Sciatic nerve (tissue), 2 donors: Measurements from ENCODE around the gene AP1G1. TPM values are rescaled to one million over a fixed set of nuclear protein-coding genes. Genes with fewer than 3 reads are reported as not detected.
A peak's percentile ranks its signal among the peaks of the same experiment; 100 is the strongest.
"Not testable (repeated sequence)": the region's sequence is repeated elsewhere in the genome, so short reads cannot be mapped to it uniquely, and the experiment has no call there.

Source experiments
- ATAC-seq: fragments of 200-7000 bp; cut with Tn5 transposase; one replicate; pipeline ENCODE4 v1.9.1; 2020; ENCODE audit warnings: mild to moderate bottlenecking, moderate library complexity
- DNase-seq: peaks from one replicate; pipeline ENCODE4 v3.0.0-alpha.2; 2020; ENCODE audit warnings: low spot score
- intact Hi-C: fragments of 100-400 bp; cut with DNase I; formaldehyde crosslinking; loops from one replicate; pipeline ENCODE4 v1.14.2; 2022
- total RNA-seq: library from RNA; stranded (reverse); fragmentation: NEBNext Ultra II Directional; extraction: Animal tissue kit (Norgen Biotek cat#: 25700); gene quantifications from one replicate; pipeline ENCODE4 v1.2.1, GENCODE V29; 2021
- donor health status: DM: no; HTN: no; CAD: no.
- donor health status: DM: no; HTN: no; CAD: no.

Gene AP1G1
- total RNA-seq, 1 donor from 2014 or later: 92.1 TPM

DNA sequence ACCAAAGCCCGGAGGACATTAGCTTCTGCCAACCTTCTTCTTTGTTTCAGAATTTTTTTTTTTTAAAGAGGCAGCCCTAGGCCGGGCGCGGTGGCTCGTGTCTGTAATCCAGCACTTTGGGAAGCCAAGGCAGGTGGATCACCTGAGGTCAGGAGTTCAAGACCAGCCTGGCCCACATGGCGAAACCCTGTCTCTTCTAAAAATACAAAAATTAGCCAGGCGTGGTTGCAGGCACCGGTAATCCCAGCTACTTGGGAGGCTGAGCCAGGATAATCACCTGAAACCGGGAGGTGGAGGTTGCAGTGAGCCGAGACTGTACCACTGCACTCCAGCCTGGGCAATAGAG lies 8.5 kb upstream of the AP1G1 start:
- peak; percentile 16 for ATAC-seq
- intact Hi-C loops: loop anchor here (5.0 kb wide), 1 partner anchor 435 kb away; no protein-coding TSS in a partner anchor
- not testable (repeated sequence) for DNase-seq

DNA sequence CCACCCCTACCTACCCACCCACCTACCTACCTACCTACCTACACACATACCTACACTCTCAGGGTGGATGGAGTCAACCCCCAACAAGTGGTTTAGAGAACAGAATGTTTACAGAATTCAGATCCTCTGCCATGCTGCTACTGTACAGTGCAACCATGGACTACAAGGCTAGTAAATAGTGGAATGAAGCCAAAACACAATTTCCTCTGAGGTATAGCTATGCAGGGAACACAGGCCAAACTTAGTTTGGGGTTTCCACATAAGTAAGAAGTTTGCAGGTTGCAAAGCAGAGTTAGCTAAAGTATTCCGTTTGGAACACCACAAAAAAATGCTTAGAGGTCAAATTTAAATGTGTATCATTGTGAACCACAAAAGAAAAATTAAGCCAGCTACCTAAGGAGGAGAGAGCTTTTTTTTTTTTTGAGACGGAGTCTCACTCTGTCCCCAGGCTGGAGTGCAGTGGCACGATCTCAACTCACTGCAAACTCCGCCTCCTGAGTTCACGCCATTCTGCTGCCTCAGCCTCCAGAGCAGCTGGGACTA lies 2.7 kb upstream of the AP1G1 start:
- intact Hi-C loops: no loop called here
- DNase-seq (no peak), ATAC-seq (no peak)

DNA sequence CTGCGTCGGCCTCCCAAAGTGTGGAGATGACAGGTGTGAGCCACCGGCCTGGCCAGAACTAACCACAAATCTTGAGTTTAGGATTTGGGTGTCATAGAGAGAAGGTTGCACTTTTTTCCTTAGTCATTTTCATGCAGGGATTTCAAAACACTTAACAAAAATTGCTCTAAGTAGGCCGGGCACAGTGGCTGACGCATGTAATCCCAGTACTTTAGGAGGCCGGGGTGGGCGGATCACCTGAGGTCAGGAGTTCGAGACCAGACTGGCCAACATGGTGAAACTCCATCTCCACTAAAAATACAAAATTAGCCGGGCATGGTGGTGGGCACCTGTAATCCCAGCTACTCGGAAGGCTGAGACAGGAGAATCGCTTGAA lies 1.5 kb upstream of the AP1G1 start:
- ATAC-seq, intact Hi-C loops, DNase-seq: not testable (repeated sequence)

DNA sequence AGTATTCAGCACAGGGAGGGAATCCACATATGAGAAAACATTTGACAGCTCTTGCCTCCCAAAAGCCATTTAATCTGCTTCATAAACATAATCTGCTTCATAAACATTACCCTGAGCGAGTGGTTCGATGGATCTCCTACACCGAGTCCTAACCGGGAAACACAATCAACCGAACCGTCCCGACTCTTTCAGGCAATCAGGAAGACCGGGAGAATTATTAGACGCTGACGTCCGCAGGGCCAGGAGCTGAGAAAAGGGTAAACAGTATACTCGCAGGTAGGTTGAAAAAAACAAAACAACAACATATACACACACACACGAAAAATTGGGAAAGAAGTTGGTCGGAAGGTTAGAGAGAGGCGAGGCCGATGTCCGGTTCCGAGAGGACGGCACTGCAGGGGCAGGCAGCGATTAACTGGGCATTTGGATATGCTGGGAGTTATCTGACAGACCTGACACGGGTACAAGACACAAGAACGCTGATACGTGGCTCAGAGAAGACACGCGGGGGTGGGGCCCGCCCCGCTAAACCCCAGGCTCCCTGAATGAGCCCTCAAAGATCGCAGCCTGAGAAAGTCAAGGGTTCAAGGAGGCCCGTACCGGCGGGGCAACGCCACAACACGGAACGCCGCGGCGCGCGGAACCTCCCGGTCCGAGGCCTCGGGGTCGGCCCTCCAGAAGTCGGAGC lies 585 bp downstream of the AP1G1 start:
- ATAC-seq (no peak), DNase-seq (no peak)

DNA sequence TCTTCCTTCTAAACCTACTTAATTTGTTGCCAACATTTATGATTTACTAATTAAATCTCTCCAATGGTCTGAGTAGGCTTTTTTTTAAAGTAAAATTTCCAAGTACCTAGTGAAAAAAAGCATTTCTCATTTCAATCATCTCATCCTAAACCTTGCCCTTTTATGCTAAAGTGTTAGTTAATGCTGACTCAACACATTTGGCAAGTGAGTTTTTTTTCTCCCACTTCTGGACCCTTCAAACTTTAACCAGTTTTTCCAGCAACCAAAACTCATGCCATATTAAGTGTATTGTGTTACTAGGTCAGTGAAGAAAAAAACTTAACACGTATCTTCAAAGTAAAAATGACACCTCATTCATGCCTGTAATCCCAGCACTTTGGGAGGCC lies 5.3 kb downstream of the AP1G1 start:
- ATAC-seq (no peak), DNase-seq (no peak)
- intact Hi-C loops: no loop called here

More for the DNA sequence above, 585 bp downstream of the AP1G1 start:
- intact Hi-C loops: no loop called here

DNA sequence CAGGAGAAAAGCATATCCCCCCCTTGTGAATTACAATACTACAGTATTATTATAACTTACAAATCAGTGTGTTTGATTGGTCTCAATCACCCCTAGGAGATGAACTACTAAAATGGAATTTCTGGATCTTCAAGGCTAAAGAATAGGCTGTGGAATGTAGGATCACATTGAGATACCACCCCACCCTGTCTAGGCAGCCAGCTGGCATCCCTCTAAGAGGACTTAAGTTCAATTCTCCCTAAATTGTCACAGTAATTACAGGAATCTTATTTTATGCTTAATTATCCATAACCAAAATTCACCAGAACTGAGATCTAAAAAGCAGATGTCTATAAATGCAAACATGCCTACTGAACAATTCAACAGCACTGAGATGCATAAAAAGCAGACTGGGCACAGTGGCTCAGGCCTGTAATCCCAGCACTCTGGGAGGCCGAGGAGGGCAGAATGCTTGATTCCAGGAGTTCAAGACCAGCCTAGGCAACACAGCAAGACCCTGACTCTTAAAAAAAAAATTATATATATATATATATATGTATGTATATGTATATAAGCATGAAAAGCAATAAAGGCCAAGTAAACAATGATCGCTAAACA lies 12.0 kb downstream of the AP1G1 start:
- intact Hi-C loops: no loop called here
- no peak for DNase-seq
- ATAC-seq: no peak

DNA sequence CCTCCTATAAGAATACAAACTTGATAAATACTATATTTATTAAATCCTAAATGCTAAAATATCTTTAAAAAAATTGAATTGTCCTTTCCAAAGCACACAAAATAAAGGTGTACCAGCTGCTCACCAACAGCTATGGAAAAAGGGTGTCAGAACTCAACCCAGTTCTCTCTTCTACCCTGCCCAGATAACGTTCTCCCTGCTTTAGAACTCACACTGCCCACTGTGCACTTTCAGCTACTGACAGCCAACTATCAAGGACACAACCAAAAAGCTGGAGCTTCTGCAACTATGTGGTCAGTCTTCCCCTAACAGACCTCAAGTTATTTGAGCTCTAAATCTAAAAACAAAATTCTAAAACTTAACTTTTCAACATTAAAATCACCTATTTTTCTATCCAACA lies 13.7 kb downstream of the AP1G1 start:
- no peak for ATAC-seq
- no peak for DNase-seq
- intact Hi-C loops: no loop called here

DNA sequence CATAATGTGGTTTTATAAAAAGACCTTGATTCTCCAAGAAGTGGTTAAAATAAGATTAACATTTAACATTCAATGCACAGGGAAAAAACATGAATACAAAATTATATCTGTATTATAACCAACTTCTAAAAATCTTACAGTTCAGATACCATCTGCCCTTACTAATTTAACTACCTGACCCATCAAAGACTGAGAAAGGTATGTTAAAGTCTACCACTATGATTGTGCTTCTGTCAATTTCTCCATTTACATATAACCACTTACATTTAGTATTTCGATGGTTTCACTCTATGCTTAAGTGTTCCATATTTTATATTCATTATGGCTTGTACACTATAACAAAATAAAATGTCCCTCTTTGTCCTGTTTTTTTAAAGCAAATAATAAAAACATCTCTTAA lies 14.6 kb downstream of the AP1G1 start:
- DNase-seq: no peak
- no peak for ATAC-seq
- intact Hi-C loops: no loop called here

DNA sequence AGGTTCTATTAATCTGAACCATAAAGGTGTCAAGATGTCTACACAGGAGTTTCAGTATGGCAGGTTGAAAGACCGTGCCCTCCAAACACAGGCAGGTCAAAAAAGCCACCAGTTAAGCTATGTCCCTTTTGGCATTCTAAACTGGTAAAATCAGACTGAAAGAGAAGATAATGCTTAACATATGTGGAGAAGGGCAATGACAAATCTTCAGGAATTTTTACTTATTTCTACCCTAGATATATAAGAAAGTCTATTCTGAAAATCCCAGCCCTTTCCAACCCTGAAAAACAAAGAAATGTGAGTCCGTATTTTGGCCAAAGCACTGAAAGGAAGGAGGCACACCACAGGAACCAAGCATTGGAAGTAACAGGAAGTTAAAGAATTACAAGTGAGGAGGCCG lies 16.5 kb downstream of the AP1G1 start:
- ATAC-seq (no peak), DNase-seq (no peak)
- intact Hi-C loops: no loop called here

DNA sequence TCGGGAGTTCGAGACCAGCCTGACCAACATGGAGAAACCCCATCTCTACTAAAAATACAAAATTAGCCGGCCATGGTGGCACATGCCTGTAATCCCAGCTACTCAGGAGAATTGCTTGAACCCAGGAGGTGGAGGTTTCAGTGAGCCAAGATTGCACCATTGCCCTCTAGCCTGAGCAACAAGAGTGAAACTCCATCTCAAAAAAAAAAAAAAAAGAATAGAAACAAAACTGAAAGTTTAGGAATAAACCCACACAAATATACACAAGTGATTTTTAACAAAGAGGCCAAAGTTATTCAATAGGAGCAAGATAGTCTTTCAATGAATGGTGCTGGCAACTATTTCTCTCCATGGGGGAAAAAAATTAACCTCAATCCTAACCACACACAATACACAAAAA lies 18.3 kb downstream of the AP1G1 start:
- DNase-seq, intact Hi-C loops: not testable (repeated sequence)

DNA sequence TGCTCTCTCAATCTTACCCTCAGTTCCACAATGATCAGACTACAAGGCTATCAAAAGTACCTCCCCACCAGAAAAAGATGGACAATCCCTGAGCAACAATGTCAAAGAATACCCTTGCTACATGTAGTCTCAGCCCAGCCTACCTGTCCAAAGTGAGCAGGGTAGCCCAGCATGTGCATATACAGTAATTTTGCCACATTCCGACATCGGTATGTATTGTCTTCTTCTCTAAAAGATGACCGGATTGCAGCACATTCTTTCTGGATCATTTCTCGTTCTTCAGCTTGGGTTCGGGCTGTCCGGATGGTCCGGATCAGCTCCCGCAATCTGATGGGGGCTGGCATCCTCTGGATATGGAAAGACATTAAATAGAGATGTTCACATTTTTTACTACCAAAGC lies 19.5 kb downstream of the AP1G1 start:
- intact Hi-C loops: no loop called here
- ATAC-seq: no peak

More for the DNA sequence above, 18.3 kb downstream of the AP1G1 start:
- not testable (repeated sequence) for ATAC-seq

DNA sequence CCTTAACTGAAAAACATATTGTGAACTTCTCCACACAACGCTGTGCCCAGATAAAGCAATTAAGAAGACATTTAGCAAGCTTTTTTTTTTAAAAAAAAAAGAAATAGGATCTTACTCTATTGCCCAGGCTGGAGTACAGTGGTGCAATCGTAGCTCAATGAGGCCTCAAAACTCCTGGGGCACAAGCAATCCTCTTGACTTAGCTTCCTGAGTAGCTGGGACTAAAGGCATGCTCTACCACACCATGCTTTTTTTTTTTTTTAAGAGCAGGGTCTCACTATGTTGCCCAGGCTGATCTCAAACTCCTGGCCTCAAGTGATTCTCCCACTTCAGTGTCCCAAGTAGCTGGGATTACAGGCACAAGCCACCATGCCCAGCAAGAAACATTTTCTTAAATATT lies 20.1 kb downstream of the AP1G1 start:
- no peak for DNase-seq
- ATAC-seq: no peak
- intact Hi-C loops: no loop called here

More for the DNA sequence above, 19.5 kb downstream of the AP1G1 start:
- no peak for DNase-seq

DNA sequence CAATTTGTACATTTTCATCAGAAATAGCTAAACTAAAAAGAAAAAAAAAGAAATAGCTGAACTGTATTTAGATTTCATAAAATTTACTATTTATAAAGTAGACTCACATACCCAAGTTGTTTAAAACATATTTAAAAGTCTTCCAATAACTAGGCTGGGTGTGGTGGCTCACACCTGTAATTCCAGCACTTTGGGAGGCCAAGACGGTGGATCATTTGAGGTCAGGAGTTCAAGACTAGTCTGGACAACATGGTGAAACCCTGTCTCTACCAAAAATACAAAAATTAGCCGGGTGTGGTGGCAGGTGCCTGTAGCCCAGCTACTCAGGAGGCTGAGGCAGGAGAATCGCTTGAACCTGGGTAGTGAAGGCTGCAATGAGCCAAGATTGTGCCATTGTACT lies 23.5 kb downstream of the AP1G1 start:
- ATAC-seq, DNase-seq, intact Hi-C loops: not testable (repeated sequence)

DNA sequence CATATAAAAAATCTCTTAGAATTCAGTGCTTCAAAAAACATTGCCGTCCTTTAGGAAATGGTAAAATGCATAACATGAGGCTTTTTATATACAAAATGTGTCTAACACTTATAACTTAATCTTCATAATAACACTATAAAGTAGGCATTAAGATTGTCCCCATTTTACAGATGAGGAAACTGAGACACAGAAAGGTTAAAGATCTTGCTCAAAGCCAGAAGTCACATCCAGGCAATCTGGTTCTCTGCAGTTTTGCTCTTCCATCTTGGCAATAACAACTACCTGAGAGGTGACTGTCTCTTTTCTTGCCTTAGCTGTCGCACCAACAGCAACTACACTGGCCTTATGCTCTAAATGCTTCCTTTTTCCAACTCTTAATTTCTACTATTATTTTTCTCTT lies 24.5 kb downstream of the AP1G1 start:
- intact Hi-C loops: no loop called here
- ATAC-seq: no peak
- DNase-seq: no peak

DNA sequence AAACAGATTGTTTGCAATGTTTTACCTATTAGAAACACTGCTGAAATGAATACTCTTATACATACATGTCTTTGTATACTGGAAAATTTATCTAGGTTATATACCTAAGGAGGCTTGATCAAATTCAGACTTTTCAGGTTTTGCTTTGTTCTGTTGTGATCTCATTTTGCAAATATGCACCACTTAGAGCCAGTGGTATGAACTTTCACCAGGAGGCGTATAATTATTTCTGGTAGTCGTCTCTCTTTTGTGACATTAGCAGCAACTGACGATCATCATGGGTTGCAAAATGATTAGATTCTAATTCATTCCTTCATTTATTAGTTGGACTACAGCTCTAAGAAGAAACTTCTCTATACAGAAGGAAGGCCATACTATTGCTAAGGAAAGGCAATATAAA lies 26.9 kb downstream of the AP1G1 start:
- intact Hi-C loops: no loop called here
- DNase-seq: no peak
- no peak for ATAC-seq

DNA sequence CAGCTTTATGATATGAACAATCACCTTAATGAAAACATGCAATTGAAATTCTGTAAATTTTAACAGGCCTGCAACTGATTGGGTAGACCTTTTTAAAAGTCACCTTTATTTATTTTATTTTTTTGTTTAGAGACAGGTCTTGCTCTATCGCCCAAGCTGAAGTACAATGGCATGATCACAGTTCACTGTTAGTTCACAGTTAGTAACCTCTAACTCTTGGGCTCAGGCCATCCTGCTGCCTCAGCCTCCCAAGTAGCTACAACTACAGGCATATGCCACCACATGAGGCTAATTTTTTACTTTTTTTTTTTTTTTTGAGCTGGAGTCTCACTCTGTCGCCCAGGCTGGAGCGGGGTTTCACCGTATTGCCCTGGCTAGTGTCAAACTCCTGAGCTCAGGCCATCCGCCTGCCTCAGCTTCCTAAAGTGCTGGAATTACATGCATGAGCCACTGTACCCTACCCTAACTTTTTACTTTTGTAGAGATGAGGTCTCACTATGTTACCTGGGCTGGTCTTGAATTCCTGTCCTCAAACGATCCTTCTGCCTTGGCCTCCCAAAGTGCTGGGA lies 28.0 kb downstream of the AP1G1 start:
- intact Hi-C loops: no loop called here
- DNase-seq (no peak), ATAC-seq (no peak)

DNA sequence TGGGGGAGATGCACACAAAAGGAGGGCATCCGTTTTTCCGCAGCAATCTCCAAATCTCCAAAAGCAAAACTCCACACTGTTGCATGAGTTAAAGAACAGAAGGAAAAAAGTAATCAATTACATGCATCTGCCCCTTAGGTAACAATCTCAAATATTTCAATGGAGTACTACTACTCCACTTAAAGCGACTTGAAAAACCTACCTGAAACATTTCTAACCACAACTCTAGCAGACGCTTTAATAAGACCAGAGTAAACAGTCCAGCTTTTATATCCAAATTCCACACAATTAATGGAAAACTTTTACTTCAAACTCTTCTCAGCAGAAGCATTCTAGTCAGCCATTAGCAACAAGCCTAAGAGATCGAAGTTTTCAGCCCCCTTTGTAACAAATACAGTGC lies 29.9 kb downstream of the AP1G1 start:
- intact Hi-C loops: no loop called here
- ATAC-seq (no peak), DNase-seq (no peak)

DNA sequence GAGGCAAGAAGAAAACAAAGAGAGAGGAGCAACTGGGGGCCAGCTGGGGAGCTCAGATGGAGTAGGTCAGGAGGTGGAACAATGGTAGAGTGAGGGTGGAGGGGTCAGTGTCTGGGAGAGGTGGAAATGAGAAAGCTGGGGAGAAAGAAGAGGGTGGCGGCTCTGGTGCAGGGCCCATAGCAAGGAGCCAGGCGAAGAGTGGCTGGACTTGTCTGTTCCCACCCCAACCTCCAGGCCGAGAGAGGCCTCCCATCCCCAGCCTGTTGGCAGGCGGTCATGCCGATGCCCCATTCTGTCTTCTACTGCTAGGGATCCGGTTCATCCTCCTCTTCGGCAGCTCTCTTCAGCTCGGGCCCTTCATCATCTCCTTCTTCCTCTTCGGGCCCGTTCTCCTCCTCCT lies 31.3 kb downstream of the AP1G1 start:
- intact Hi-C loops: no loop called here
- ATAC-seq (no peak), DNase-seq (no peak)

DNA sequence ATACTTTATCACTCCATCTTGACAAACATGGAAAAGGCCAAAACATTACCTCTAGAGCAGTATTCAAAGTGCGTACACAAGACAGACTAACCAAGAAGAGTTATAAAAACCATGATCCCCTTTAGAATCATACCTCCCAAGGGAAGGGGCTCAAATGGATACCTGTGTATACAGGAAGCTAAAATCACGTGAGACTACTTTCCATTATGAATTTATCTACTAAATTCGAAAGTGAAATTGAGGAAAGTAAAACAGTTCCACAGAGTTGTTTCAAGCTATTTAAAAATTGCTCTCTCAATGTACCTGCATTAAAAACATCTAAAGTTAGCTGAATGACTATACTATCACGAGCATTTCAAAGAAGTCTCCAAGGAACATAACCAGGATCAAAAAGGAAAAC lies 32.7 kb downstream of the AP1G1 start:
- DNase-seq (no peak), ATAC-seq (no peak)
- intact Hi-C loops: no loop called here

DNA sequence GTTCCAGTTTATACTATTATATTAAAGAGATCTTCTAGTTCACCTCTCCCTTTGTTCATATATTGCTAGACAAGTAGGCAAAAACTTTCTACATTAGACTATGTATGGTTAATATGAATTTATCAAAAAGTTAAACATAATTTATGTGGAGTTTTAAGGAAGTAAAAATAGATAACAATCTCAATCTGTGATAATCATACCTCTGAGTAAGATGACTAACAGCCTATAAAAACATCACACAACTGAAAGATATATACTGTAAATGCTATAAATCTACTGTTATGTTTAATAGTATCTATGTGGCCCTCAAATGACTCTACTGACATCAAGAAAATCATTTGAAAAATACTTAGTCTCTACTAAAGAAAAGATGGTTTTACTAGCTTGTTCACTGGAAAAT lies 37.1 kb downstream of the AP1G1 start:
- DNase-seq: no peak
- intact Hi-C loops: no loop called here

DNA sequence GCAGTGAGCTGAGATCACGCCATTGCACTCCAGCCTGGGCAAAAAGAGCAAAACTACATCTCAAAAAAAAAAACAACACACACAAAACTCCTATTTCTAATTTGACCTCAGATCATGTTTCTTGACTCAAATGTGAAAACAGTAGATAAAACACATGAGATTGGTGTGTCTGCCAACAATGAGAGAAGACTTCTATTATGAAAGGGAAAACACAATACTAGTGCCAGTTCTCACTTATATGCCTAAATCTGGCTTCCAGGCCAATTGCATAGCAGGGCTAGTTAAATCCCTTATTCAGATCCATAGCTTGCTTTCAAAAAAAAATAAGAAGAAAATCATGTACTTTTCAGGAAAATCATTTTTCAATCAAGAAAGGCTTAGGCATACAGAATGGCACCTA lies 39.4 kb downstream of the AP1G1 start:
- intact Hi-C loops: no loop called here
- DNase-seq (no peak), ATAC-seq (no peak)

More for the DNA sequence above, 37.1 kb downstream of the AP1G1 start:
- ATAC-seq: no peak
